ENCODE data around the gene MYO18A.
"Not testable (repeated sequence)": the region's sequence is repeated elsewhere in the genome, so short reads cannot be mapped to it uniquely, and the experiment has no call there.

The MYO18A gene

GRCh38 chr17:29148257-29148789, 31.9 kb downstream of the MYO18A start:
- DNase-seq = no peak

DNA sequence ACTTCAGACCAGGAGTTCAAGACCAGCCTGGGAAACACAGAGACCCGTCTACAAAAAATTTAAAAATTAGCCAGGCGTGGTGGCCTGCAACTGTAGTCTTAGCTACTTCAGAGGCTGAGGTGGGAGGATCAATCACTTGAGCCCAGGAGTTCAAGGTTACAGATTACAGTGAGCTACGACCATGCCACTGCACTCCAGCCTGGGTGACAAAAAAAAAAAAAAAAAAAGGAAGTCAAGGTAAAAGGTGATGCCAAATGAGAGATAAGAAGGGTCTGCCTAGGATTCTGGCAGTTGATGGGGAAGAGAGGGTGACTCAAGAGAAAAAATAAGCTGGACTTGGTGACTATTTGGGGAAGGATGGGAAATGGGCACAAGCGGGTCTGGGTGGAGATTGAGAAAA, 32.5 kb downstream of the MYO18A start:
- no peak for DNase-seq

DNA sequence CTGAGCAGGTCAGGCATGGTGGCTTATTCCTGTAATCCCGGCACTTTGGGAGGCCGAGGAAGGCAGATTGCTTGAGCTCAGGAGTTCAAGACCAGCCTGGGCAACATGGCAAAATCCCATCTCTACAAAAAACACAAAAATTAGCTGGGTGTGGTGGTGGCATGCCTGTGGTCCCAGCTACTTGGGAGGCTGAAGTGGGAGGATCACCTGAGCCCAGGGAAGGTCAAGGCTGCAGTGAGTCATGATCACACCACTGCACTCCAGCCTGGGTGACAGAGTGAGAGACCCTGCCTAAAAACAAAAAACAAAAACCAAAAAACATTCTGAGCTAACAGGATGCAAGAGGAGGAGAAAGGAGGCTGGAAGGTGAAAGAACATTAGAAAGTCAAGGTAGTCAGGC, 33.0 kb downstream of the MYO18A start:
- DNase-seq = not testable (repeated sequence)

DNA sequence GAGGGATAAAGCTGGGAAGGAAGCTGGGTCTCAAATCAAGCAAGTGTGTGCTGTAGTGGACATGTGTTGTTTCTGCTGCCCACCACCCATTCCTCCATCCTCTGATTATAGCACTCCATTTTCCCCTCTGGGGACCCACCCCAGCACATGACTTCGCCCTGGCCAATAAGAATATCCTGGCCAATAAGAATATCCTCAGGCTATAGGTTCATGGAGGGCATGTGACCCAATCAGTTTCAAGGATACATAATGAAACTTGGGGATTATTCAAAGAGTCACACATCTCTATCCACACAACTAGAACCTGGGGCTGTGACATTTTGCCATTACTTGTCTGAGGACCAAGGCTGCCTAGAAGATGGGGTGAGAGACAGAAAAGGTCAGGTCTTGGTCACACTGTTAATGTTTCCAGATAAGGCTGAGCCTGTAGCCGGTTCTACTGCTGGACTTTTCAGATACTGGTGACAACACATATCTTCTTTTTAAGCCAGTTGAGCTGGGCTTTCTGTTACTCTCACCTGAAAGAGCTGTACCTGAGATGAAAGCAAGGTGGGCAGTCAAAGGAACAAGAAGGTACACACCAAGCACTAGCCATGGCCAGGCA, 33.7 kb downstream of the MYO18A start:
- no peak for DNase-seq

GRCh38 chr17:29145289-29146073, 34.7 kb downstream of the MYO18A start:
- peak; percentile 71 to 86 (median 84) for DNase-seq

DNA sequence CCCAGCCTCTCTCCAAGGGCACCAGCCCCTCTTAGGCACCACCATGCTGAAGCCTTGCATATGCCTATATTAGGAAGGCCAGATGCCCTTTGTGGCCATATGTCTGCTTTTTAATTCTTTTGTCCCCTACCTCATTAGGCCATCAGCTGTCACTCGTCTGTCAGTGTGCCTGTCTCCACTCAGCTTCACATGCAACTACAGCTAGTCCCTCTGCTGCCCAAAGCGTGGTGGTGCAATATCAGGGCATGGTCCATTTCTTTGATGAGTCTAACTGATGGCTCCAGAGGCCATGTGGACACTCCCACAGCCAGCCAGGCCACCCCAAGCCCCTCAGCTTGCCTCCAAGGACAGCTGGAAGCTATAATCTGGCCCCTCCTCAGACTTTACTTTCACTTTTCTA, 36.3 kb downstream of the MYO18A start:
- peak; percentile 49 to 64 (median 62) for DNase-seq

DNA sequence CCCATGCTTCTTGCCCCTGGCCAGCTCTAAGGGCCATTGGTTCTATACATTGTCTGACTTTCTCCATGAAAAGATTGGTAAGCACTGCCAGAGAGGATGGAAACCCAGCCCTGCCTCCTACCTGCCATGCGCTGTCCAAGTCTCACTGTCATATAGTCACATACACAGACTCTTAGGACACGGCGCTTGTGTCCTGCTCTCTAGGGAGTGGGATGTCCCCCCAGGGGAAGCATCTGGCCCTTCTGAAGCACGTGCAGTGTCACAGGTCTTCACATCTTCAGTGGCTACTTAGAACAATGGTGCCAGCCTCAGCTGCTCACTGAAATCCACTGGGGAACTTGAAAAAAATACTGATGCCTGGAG, 38.7 kb downstream of the MYO18A start:
- DNase-seq = no peak

DNA sequence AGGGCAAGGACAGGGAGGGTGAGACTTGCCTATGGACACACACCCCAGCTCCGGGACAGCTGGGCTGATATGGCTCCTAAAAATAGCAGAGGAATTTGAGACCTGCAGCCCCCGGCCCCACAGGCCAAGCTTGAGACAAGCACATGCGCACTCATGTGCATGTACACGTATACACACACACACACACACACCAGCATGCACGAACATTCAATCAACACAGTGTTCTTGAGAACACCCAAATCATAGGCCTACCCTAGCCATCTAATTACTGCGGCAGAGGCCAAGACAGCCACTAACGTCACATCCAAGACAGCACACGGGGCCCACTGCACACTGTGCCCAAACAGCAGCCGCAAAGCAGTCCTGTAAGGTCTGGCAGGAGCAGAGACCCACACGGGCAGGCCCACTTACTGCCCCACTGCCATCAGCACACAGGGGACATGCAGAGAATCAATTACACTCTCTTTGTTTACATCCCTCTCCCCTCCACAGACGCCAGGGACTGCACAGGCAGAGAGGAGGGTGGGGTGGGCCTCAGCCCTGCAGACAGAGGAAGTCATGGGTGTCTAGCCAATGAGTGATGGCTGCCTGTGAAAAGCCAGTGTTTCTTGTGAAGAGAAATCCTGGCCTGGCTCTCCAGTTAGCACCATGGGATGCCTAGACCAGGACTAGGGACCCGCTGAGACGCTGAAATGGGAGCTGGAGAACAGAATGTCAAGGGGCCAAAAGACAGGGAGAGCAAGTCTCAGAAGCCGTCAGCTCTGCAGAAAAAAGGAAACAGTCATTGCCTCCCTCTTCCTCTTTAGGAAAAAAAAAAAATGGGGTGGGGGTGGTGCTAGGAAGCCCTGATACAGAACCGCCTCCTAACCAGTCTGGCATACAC, 39.3 kb downstream of the MYO18A start:
- peak; percentile 53 to 80 (median 70) for DNase-seq

GRCh38 chr17:29140051-29140621, 40.1 kb downstream of the MYO18A start:
- DNase-seq = peak; percentile 78 to 87 (median 82)

- peak; percentile 59 to 77 (median 74) for DNase-seq
Measured at GRCh38 chr17:29138971-29139691, 41.1 kb downstream of the MYO18A start.

DNA sequence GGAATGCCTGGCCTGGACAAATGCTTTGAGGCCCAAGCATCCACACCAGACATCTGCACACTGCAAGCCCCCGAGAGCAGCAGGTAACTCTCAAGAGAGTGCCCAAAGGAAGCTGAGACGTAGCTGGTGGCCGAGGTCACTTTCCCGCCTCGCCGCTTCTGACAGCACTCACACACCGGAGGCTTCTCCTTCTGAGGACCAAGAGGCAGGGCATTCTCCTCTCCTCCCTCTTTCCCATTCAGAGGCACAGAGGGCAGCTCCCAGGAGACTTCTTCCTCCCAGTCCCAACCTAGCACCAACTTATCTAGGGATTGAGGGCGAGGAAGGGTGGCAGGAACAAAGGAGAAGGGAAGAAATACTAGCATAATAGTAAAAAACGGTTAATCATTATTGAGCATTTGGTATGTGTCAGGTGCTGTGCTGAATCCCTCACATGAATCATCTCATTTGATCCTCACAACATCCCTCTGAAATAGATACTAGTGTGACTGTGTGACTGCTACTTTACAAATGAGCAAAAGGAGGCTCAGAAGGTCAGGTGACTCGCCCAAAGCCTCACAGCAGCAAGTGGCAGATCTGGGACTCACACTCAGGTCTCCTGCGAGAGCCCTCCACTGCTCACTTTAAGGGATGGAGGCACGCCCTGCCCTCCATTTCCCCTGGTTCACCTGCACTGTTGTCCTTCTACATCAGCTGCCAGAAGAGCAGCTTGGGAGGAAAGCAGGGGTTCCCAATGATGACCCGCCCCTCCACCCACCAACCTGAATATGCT, 41.8 kb downstream of the MYO18A start:
- DNase-seq = peak; percentile 14 to 55 (median 42)

- peak in 3 of 4 experiments; percentile 34 to 59 (median 40) for DNase-seq
Measured at GRCh38 chr17:29136998-29137730, 43.0 kb downstream of the MYO18A start.

- DNase-seq = no peak
Measured at GRCh38 chr17:29135464-29135863, 44.7 kb downstream of the MYO18A start.

DNA sequence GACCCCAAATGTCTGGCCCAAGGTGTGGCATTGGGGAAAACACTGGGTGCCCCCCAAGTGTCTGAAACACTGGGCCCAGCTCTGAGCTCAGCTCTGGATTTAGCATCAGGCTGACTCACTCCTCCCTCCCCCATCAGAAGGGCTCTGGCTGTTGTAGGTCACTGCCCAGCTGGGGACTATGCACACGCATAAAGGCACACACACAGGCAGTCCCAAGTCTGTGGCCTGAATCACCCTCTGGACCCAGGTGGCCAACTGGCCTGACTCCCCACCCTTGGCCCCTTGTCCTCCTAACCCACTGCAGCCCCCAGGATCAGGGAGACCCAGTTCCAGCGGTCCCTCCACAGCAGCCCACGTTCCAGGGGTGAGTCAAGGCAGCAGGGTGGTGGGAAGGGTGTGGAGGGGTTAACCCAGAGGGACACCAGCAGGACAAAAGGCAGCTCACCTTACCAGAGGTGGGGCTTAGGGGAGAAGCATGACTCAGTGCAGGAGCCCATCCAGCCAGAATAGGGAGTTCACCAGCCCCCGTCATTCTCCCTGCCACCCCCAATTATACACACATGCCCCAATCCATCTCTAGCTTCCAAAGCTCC, 47.0 kb downstream of the MYO18A start:
- peak; percentile 53 to 75 (median 63) for DNase-seq

GRCh38 chr17:29131814-29132682, 48.1 kb downstream of the MYO18A start:
- peak; percentile 26 to 57 (median 56) for DNase-seq

DNA sequence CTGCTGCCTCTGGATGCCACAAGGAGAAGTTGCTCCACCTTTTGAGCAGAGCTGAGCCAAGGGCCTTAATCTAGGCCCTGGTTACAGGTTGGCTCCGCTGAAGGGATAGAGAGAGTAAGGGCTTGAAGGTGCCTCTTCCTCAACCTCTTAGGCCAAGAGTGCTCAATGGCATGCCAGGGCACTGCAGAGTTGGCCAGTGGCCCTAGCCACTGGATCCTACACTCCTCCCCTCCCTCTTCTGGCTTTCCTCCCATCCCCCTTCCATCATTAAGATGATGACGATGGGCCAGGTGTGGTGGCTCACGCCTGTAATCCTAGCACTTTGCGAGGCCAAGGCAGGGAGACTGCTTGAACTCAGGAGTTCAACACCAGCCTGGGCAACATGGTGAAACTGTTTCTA, 50.5 kb downstream of the MYO18A start:
- no peak for DNase-seq

- no peak for DNase-seq
Measured at GRCh38 chr17:29127840-29128239, 52.4 kb downstream of the MYO18A start.

- DNase-seq = peak; percentile 64 to 82 (median 82)
Measured at GRCh38 chr17:29126268-29126930, 53.8 kb downstream of the MYO18A start.

Data from suppressor macrophage (primary cell).